HL-60 (cell line): ENCODE measurements around the gene HOOK2.

ENCODE experiments used
- GABPA ChIP-seq: IDR thresholded peaks from 2 replicates; pipeline ENCODE4 v1.6.1; 2012; ENCODE audit warnings: low read depth
- POLR2AphosphoS5 ChIP-seq: IDR thresholded peaks from 2 replicates; pipeline ENCODE4 v1.6.1; 2012; ENCODE audit warnings: low read depth
- SPI1 ChIP-seq: IDR thresholded peaks from 2 replicates; pipeline ENCODE4 v1.6.1; 2012; ENCODE audit warnings: low read depth, mild to moderate bottlenecking, borderline replicate concordance
- TF ChIP-seq, protein P1 (sequence below): IDR thresholded peaks from one replicate; pipeline ENCODE4 v1.5.1; 2011; ENCODE audit warnings: low read length, control low read depth, inconsistent platforms; ENCODE audit not compliant: insufficient read depth
- TF ChIP-seq, protein P2 (sequence below): IDR thresholded peaks from 2 replicates; pipeline ENCODE4 v1.6.1; 2012; ENCODE audit warnings: low read depth; ENCODE audit not compliant: insufficient replicate concordance

- no peak for TF ChIP-seq POLR2AphosphoS5
- TF ChIP-seq, protein P1, sequence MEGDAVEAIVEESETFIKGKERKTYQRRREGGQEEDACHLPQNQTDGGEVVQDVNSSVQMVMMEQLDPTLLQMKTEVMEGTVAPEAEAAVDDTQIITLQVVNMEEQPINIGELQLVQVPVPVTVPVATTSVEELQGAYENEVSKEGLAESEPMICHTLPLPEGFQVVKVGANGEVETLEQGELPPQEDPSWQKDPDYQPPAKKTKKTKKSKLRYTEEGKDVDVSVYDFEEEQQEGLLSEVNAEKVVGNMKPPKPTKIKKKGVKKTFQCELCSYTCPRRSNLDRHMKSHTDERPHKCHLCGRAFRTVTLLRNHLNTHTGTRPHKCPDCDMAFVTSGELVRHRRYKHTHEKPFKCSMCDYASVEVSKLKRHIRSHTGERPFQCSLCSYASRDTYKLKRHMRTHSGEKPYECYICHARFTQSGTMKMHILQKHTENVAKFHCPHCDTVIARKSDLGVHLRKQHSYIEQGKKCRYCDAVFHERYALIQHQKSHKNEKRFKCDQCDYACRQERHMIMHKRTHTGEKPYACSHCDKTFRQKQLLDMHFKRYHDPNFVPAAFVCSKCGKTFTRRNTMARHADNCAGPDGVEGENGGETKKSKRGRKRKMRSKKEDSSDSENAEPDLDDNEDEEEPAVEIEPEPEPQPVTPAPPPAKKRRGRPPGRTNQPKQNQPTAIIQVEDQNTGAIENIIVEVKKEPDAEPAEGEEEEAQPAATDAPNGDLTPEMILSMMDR, result no peak
- TF ChIP-seq, protein P2, sequence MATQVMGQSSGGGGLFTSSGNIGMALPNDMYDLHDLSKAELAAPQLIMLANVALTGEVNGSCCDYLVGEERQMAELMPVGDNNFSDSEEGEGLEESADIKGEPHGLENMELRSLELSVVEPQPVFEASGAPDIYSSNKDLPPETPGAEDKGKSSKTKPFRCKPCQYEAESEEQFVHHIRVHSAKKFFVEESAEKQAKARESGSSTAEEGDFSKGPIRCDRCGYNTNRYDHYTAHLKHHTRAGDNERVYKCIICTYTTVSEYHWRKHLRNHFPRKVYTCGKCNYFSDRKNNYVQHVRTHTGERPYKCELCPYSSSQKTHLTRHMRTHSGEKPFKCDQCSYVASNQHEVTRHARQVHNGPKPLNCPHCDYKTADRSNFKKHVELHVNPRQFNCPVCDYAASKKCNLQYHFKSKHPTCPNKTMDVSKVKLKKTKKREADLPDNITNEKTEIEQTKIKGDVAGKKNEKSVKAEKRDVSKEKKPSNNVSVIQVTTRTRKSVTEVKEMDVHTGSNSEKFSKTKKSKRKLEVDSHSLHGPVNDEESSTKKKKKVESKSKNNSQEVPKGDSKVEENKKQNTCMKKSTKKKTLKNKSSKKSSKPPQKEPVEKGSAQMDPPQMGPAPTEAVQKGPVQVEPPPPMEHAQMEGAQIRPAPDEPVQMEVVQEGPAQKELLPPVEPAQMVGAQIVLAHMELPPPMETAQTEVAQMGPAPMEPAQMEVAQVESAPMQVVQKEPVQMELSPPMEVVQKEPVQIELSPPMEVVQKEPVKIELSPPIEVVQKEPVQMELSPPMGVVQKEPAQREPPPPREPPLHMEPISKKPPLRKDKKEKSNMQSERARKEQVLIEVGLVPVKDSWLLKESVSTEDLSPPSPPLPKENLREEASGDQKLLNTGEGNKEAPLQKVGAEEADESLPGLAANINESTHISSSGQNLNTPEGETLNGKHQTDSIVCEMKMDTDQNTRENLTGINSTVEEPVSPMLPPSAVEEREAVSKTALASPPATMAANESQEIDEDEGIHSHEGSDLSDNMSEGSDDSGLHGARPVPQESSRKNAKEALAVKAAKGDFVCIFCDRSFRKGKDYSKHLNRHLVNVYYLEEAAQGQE, result no peak
- no peak for TF ChIP-seq GABPA
- no peak for TF ChIP-seq SPI1
Observed at GRCh38 chr19:12748489-12748888, 26.9 kb downstream of the HOOK2 start.
